Lower leg skin (tissue), 4 donors: Measurements from ENCODE around the gene CEP128. TPM values are rescaled to one million over a fixed set of nuclear protein-coding genes. Genes with fewer than 3 reads are reported as not detected.

Experiments
- DNase-seq, 2 donors: peaks; one replicate each; pipeline ENCODE4 v3.0.0-alpha.2; 2019; ENCODE audit warnings: low spot score in 2 of 2
- H3K4me3 ChIP-seq: fragments of 200-600 bp; sonication (generic); 2 replicates; pipeline ENCODE4 v1.5.1; 2017; ENCODE audit warnings: mild to moderate bottlenecking, low read depth; ENCODE audit not compliant: poor library complexity, severe bottlenecking
- POLR2A ChIP-seq, 2 donors: fragments of 450-650 bp; IDR thresholded peaks; one replicate each; pipeline ENCODE4 v1.6.1; 2016 to 2017; ENCODE audit warnings: antibody characterized with exemption in 2 of 2, mild to moderate bottlenecking in 1 of 2, moderate library complexity in 1 of 2
- WGBS, 2 donors: methylation state at CpG; one replicate each; pipeline ENCODE4 v1.1.5; 2018; 5-methylcytosine and 5-hydroxymethylcytosine counted together
- intact Hi-C: fragments of 100-400 bp; cut with DNase I; formaldehyde crosslinking; loops from one replicate; pipeline ENCODE4 v1.15.0; 2023; ENCODE audit warnings: low total_unique reads
- total RNA-seq, 4 donors: library from RNA; depleted of rRNA; stranded (reverse); fragments of >200 nt; gene quantifications; one replicate each; pipeline ENCODE4 v1.1.0, GENCODE V29; 2016
- TF ChIP-seq, protein P1 (sequence below), 3 donors: fragments of 450-650 bp; IDR thresholded peaks; one replicate each; pipeline ENCODE4 v1.5.1; 2016; ENCODE audit warnings: antibody characterized with exemption in 3 of 3, mild to moderate bottlenecking in 3 of 3, moderate library complexity in 2 of 3

The CEP128 gene
- total RNA-seq, 4 donors from 2014 or later, result 5.9 to 10.5 (median 9.0) TPM

DNA sequence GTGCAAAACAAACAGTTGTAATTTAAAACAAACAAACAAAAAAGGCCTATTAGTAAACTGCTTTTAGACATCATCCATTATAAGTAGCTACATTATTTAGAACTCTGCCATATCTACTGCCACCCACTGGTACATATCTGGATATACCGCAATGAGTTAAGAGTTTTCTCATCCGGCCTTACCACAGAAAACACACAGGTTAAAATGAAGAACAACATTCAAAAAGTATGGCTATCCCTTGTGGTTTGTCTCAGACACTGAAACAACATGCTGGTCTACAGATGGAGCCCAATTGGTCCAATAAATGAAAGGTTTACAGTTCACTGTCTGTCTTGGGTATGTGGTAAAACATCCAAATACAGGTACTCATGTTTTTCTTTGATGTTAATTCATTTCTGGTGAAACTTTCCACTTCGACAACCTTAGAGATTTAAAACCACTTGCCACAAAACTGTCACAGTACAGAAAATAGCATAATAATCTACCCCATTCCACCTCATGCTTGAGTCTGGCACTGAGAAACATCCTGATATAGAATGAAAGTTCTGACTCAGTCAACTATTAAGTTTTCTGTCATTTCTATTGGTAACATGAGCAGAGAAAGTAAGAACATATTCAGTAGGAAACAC is 354.3 kb downstream of the CEP128 start:
- DNase-seq, result no peak
- 60 to 66% methylated on average over 3 of the region's 3 CpGs for WGBS, 2 donors
- TF ChIP-seq, protein P1, sequence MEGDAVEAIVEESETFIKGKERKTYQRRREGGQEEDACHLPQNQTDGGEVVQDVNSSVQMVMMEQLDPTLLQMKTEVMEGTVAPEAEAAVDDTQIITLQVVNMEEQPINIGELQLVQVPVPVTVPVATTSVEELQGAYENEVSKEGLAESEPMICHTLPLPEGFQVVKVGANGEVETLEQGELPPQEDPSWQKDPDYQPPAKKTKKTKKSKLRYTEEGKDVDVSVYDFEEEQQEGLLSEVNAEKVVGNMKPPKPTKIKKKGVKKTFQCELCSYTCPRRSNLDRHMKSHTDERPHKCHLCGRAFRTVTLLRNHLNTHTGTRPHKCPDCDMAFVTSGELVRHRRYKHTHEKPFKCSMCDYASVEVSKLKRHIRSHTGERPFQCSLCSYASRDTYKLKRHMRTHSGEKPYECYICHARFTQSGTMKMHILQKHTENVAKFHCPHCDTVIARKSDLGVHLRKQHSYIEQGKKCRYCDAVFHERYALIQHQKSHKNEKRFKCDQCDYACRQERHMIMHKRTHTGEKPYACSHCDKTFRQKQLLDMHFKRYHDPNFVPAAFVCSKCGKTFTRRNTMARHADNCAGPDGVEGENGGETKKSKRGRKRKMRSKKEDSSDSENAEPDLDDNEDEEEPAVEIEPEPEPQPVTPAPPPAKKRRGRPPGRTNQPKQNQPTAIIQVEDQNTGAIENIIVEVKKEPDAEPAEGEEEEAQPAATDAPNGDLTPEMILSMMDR (IDR thresholded peaks at IDR 0.05), result no peak
- TF ChIP-seq POLR2A (IDR thresholded peaks at IDR 0.05), result no peak
- no peak overlapping the region for H3K4me3 ChIP-seq
- intact Hi-C loops, result no loop called here

DNA sequence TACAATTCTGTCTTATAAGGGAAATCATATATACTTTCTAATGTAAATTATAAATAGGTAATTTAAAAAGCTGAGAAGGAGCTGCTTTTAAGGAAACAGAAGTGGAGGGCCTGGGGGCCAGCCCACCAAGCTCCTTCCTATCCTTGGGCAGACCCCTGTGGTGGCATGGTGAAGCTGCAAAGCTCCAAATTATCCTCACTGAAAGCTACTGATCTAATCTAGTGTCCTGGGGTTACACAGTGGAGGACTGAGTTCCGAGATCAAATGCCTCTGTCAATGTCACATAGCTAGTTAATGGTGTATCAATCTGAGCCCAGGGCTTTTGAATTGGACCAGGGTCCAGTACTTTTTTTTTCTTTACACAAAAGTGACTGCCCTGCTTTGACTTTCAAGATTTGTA is 355.4 kb downstream of the CEP128 start:
- H3K4me3 ChIP-seq, result no peak overlapping the region
- intact Hi-C loops, result no loop called here
- DNase-seq, result no peak
- WGBS, 2 donors, result 92 to 96% methylated on average over 1 of the region's 1 CpG
- TF ChIP-seq, protein P1 (IDR thresholded peaks at IDR 0.05), result no peak
- TF ChIP-seq POLR2A (IDR thresholded peaks at IDR 0.05), result no peak

DNA sequence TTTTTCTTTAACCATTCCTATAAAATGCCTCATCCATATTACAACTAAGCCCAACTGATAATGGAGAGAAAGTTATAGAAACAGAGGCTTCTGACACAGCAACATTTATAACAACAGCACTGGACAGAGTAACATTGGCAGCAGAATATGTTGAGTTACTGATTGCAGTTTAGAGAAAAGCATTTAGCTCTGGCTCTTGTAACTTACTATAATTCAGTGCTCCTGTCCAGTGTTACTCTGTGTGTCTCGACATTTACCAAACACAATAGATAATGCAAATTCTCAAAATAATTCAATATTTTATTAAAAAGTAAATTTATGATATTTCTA is 356.1 kb downstream of the CEP128 start:
- 80 to 86% methylated on average over 1 of the region's 1 CpG for WGBS, 2 donors
- intact Hi-C loops, result no loop called here
- H3K4me3 ChIP-seq, result no peak overlapping the region
- no peak for DNase-seq
- TF ChIP-seq, protein P1 (IDR thresholded peaks at IDR 0.05), result no peak
- no peak for TF ChIP-seq POLR2A (IDR thresholded peaks at IDR 0.05)

DNA sequence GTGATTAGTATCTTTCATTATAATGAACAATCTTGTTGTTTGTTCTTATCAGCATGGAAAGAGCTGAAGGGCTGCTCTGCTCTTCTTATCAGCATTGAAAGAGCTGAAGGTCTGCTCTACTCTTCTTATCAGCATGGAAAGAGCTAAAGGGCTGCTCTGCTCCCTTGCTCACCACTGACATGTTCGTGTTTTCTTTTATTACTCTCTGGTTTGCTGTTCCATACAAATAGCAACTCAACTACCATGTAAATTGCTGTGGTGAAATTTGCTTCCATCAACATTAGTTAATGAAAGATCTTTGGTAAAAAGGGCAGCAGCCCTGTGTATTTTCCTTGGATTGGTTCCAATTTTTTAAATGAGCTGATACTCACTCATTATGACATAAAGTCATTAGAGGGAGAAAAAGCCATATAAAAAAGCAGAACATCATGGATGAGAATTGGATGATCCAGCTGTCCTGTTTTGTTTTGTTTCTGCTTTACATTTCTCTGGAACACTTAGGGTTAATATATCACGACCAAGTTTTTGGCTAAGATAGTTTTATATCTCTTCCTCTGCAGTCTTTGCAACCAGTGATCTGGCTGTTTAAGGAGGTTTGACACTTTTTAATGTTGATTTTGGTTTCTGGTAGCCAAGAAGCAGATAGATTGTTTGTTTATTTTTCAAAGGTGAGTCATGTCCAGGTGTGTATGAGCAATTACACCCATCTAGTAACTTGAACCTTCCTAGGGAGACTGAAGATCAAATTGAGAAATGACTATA is 356.6 kb downstream of the CEP128 start:
- H3K4me3 ChIP-seq, result no peak overlapping the region
- intact Hi-C loops, result no loop called here
- 46 to 51% methylated on average over 2 of the region's 2 CpGs for WGBS, 2 donors
- TF ChIP-seq POLR2A (IDR thresholded peaks at IDR 0.05), result no peak
- TF ChIP-seq, protein P1 (IDR thresholded peaks at IDR 0.05), result no peak
- no peak for DNase-seq

DNA sequence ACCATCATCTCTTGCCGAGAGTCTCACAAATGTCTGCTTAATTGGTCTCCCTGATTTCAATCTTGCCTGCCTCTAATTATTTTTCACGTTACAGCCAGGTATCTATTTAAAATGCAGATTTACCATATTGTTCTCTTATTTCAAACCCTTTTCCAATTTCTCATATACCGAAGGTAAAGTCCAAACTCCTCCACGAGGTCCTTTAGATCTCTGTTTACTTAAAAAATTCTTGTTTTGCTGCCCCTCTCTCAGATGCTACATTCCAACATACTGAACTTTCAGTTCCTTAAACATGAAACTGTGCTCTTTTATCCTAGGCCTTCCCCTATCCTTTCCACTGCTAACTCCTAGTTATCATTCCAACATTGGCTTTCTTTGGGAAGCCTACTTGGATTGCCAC is 363.9 kb downstream of the CEP128 start:
- WGBS, 2 donors, result 89 to 96% methylated on average over 4 of the region's 4 CpGs
- no peak overlapping the region for H3K4me3 ChIP-seq
- intact Hi-C loops, result no loop called here
- TF ChIP-seq POLR2A (IDR thresholded peaks at IDR 0.05), result no peak
- TF ChIP-seq, protein P1 (IDR thresholded peaks at IDR 0.05), result no peak
- no peak for DNase-seq
